Thoracic aorta (tissue), 2 donors: Measurements from ENCODE around the gene SFI1. TPM values are rescaled to one million over a fixed set of nuclear protein-coding genes. Genes with fewer than 3 reads are reported as not detected.

ENCODE experiments used
- ATAC-seq: fragments of 150-250 bp; one replicate; pipeline ENCODE4 v1.8.0; 2017; ENCODE audit warnings: low read depth; ENCODE audit not compliant: insufficient number of reproducible peaks, low FRiP score
- DNase-seq: peaks from one replicate; pipeline ENCODE4 v3.0.0-alpha.2; 2020; ENCODE audit warnings: low spot score
- H3K27ac ChIP-seq, 2 donors: fragments of 200-600 bp; sonication (generic); 1 replicate in 1 of 2; 2 replicates in 1 of 2; pipeline ENCODE4 v1.5.1; 2016; ENCODE audit warnings: mild to moderate bottlenecking in 2 of 2, moderate library complexity in 2 of 2
- H3K27me3 ChIP-seq: fragments of 200-600 bp; sonication (generic); replicated peaks from 2 replicates; pipeline ENCODE4 v1.6.0; 2016; ENCODE audit warnings: mild to moderate bottlenecking; ENCODE audit not compliant: insufficient read depth
- H3K36me3 ChIP-seq: fragments of 200-600 bp; sonication (generic); one replicate; pipeline ENCODE4 v1.5.1; 2016
- H3K4me1 ChIP-seq, 2 donors: fragments of 200-600 bp; sonication (generic); 1 replicate in 1 of 2; 2 replicates in 1 of 2; pipeline versions ENCODE4 v1.5.1 to v1.6.0; 2016; ENCODE audit warnings: low read depth in 2 of 2, mild to moderate bottlenecking in 1 of 2; ENCODE audit not compliant: control insufficient read depth in 1 of 2
- H3K4me3 ChIP-seq: fragments of 200-600 bp; sonication (generic); 2 replicates; pipeline ENCODE4 v1.5.1; 2016; ENCODE audit warnings: mild to moderate bottlenecking
- H3K9me3 ChIP-seq: fragments of 200-600 bp; sonication (generic); 2 replicates; pipeline ENCODE4 v1.5.1; 2016
- CTCF ChIP-seq: fragments of 200-600 bp; sonication (generic); IDR thresholded peaks from one replicate; pipeline ENCODE4 v1.5.1; 2019; ENCODE audit warnings: antibody characterized with exemption
- total RNA-seq, 2 donors: library from RNA; depleted of rRNA; stranded (reverse); fragments of >200 nt; gene quantifications; one replicate each; pipeline versions ENCODE4 v1.1.0 to v1.2.3, GENCODE V29; 2016

Gene SFI1
- total RNA-seq, 2 donors from 2014 or later, result 25.0 to 59.9 TPM

- TF ChIP-seq CTCF, result no peak
- Histone ChIP-seq H3K27me3 (no peaks in the 10 kb centered on the region), H3K9me3 (no peaks in the 10 kb centered on the region), H3K27ac (peak overlapping the region; percentile 96 to 97), H3K4me1 (peaks cover 21 to 28% of the 10 kb centered on the region in 2 donors), H3K36me3 (peaks cover 6% of the 10 kb centered on the region), H3K4me3 (peak overlapping the region; percentile 83)
- no peak for DNase-seq
- ATAC-seq, result peak; percentile 36
Observed at GRCh38 chr22:31488988-31489617, 7.2 kb upstream of the SFI1 start.

GRCh38 chr22:31489632-31490495, 6.5 kb upstream of the SFI1 start, which contains the start of gene EIF4ENIF1:
EIF4ENIF1 (minus strand) TSS chr22:31489842; CDS start chr22:31488718, 1,124 bp downstream.
- H3K36me3 ChIP-seq, result no peaks in the 10 kb centered on the region
- peaks cover 18 to 28% of the 10 kb centered on the region in 2 donors for H3K4me1 ChIP-seq
- no peak for TF ChIP-seq CTCF
- no peaks in the 10 kb centered on the region for H3K9me3 ChIP-seq
- ATAC-seq, result peak; percentile 65
- H3K27me3 ChIP-seq, result no peaks in the 10 kb centered on the region
- DNase-seq, result peak; percentile 64
- H3K4me3 ChIP-seq, result peak within 1 kb of the TSS; percentile 83
- peak within 1 kb of the TSS; percentile 96 to 97 for H3K27ac ChIP-seq

- TF ChIP-seq CTCF, result peak; percentile 17
- Histone ChIP-seq H3K4me3 (peak overlapping the region; percentile 83), H3K9me3 (no peaks in the 10 kb centered on the region), H3K27me3 (no peaks in the 10 kb centered on the region), H3K27ac (peak overlapping the region; percentile 96 to 97), H3K4me1 (peaks cover 19 to 31% of the 10 kb centered on the region in 2 donors), H3K36me3 (no peaks in the 10 kb centered on the region)
- ATAC-seq, result no peak
- no peak for DNase-seq
Observed at GRCh38 chr22:31490496-31490925, 5.8 kb upstream of the SFI1 start.

- no peak for TF ChIP-seq CTCF
- Histone ChIP-seq H3K27ac (peak overlapping the region; percentile 96 to 97), H3K36me3 (no peaks in the 10 kb centered on the region), H3K4me1 (peaks cover 21 to 34% of the 10 kb centered on the region in 2 donors), H3K27me3 (no peaks in the 10 kb centered on the region), H3K4me3 (peak overlapping the region; percentile 83), H3K9me3 (no peaks in the 10 kb centered on the region)
- no peak for DNase-seq
- ATAC-seq, result no peak
Observed at GRCh38 chr22:31491218-31491962, 4.9 kb upstream of the SFI1 start.
